Caco-2 (cell line): ENCODE results near the gene RAB21. TPM values are rescaled to one million over a fixed set of nuclear protein-coding genes. Genes with fewer than 3 reads are reported as not detected.

Experiments used
- BruUV-seq: library from RNA; stranded (reverse); fragments of 400-500 nt; replicated peaks from 2 replicates; lab custom pipeline; 2021; lab: Mats Ljungman, UMichigan
- CTCF ChIA-PET: fragments of 300-600 bp; sonication (Branson Sonifier 250); formaldehyde crosslinking; loops from one replicate; lab custom pipeline; 2022; ENCODE audit warnings: antibody characterized with exemption; lab: Charles Lee
- POLR2A ChIA-PET: fragments of 300-600 bp; sonication (Branson Sonifier 250); formaldehyde crosslinking; loops from one replicate; lab custom pipeline; 2022; ENCODE audit warnings: antibody characterized with exemption; lab: Charles Lee
- DNase-seq, 2 experiments: peaks; one replicate each; pipeline versions ENCODE4 v3.0.0 to v3.0.0-alpha.2; 2020 to 2022
- H3K27me3 ChIP-seq: replicated peaks from 2 replicates; pipeline ENCODE4 v1.6.0; 2011; ENCODE audit warnings: low read length; ENCODE audit not compliant: control insufficient read depth, insufficient read depth
- H3K36me3 ChIP-seq: 2 replicates; pipeline ENCODE4 v1.5.1; 2011; ENCODE audit warnings: low read length; ENCODE audit not compliant: control insufficient read depth, insufficient read depth
- H3K4me1 ChIP-seq: fragments of 250-450 bp; sonication (Bioruptor Pico); 2 replicates; pipeline ENCODE4 v1.5.1; 2020; ENCODE audit warnings: mild to moderate bottlenecking
- H3K4me3 ChIP-seq: 2 replicates; pipeline ENCODE4 v1.5.1; 2011; ENCODE audit warnings: low read depth, mild to moderate bottlenecking, control low read depth, low read length
- H3K9me3 ChIP-seq: fragments of 250-450 bp; sonication (Bioruptor Pico); 2 replicates; pipeline ENCODE4 v1.5.1; 2020; ENCODE audit warnings: mild to moderate bottlenecking, moderate library complexity
- H3K27ac Mint-ChIP-seq: one replicate; pipeline ENCODE4 v1.8.0; 2022; ENCODE audit warnings: mixed read lengths; ENCODE audit not compliant: unreplicated experiment
- H3K27me3 Mint-ChIP-seq: one replicate; pipeline ENCODE4 v1.8.0; 2022; ENCODE audit warnings: mixed read lengths; ENCODE audit not compliant: insufficient read depth, unreplicated experiment
- H3K36me3 Mint-ChIP-seq: one replicate; pipeline ENCODE4 v1.8.0; 2022; ENCODE audit warnings: mild to moderate bottlenecking, mixed read lengths; ENCODE audit not compliant: insufficient read depth, unreplicated experiment
- H3K4me1 Mint-ChIP-seq: one replicate; pipeline ENCODE4 v1.8.0; 2022; ENCODE audit warnings: low read depth, mixed read lengths; ENCODE audit not compliant: unreplicated experiment
- H3K4me3 Mint-ChIP-seq: one replicate; pipeline ENCODE4 v1.8.0; 2022; ENCODE audit warnings: mild to moderate bottlenecking, moderate library complexity, mixed read lengths; ENCODE audit not compliant: unreplicated experiment
- H3K9me3 Mint-ChIP-seq: one replicate; pipeline ENCODE4 v1.8.0; 2022; ENCODE audit warnings: mixed read lengths; ENCODE audit not compliant: unreplicated experiment
- CTCF ChIP-seq, 2 experiments: fragments of 200-600 bp in 1 of 2; IDR thresholded peaks; 1 replicate in 1 of 2; 2 replicates in 1 of 2; pipeline versions ENCODE4 v1.5.1 to v1.8.0; 2011 to 2022; ENCODE audit warnings: antibody characterized with exemption in 1 of 2, control low read depth in 1 of 2, inconsistent platforms in 1 of 2, low read depth in 1 of 2, low read length in 1 of 2, mild to moderate bottlenecking in 1 of 2, moderate library complexity in 1 of 2; ENCODE audit not compliant: insufficient read depth in 1 of 2, severe bottlenecking in 1 of 2, unreplicated experiment in 1 of 2
- intact Hi-C: fragments of 100-400 bp; cut with micrococcal nuclease; formaldehyde crosslinking; loops from one replicate; pipeline ENCODE4 v1.10.0; 2022; ENCODE audit not compliant: unreplicated experiment
- total RNA-seq: library from RNA; stranded (reverse); gene quantifications from 2 replicates; pipeline ENCODE4 v1.2.3, GENCODE V29; 2022

Gene RAB21
- total RNA-seq, 1 experiment from 2014 or later: 72.0 TPM

GRCh38 chr12:71768900-71769299 lies 14.2 kb downstream of the RAB21 start:
- Mint-ChIP-seq H3K27ac (no peak overlapping the region), H3K4me1 (no peaks in the 10 kb centered on the region), H3K4me3 (no peak overlapping the region), H3K9me3 (no peaks in the 10 kb centered on the region), H3K27me3 (no peaks in the 10 kb centered on the region), H3K36me3 (peaks cover 22% of the 10 kb centered on the region)
- intact Hi-C loops: no loop called here
- ChIA-PET POLR2A (no interaction called here), CTCF (no interaction called here)
- no TSS peak for BruUV-seq
- Histone ChIP-seq H3K9me3 (no peaks in the 10 kb centered on the region), H3K27me3 (no peaks in the 10 kb centered on the region), H3K36me3 (no peaks in the 10 kb centered on the region), H3K4me3 (no peak overlapping the region), H3K4me1 (peaks cover 12% of the 10 kb centered on the region; the same call in 1 of the 2 replicates)
- TF ChIP-seq CTCF (IDR thresholded peaks at IDR 0.05; ENCODE audit: insufficient read depth in 1 of 2, low read depth in 1 of 2, low read length in 1 of 2, severe bottlenecking in 1 of 2, unreplicated experiment in 1 of 2): no peak
- no peak for DNase-seq

- CTCF ChIA-PET: no interaction called here
- H3K9me3 ChIP-seq: no peaks in the 10 kb centered on the region
- H3K4me3 ChIP-seq: no peak overlapping the region
- no TSS peak for BruUV-seq
- no peak overlapping the region for H3K4me3 Mint-ChIP-seq
- no peaks in the 10 kb centered on the region for H3K4me1 Mint-ChIP-seq
- H3K36me3 ChIP-seq: no peaks in the 10 kb centered on the region
- no peak for DNase-seq
- no peak overlapping the region for H3K27ac Mint-ChIP-seq
- H3K9me3 Mint-ChIP-seq: no peaks in the 10 kb centered on the region
- H3K27me3 ChIP-seq: no peaks in the 10 kb centered on the region
- POLR2A ChIA-PET: no interaction called here
- H3K27me3 Mint-ChIP-seq: no peaks in the 10 kb centered on the region
- H3K36me3 Mint-ChIP-seq: peaks cover 33% of the 10 kb centered on the region
- no peak for TF ChIP-seq CTCF (IDR thresholded peaks at IDR 0.05; ENCODE audit: insufficient read depth in 1 of 2, low read depth in 1 of 2, low read length in 1 of 2, severe bottlenecking in 1 of 2, unreplicated experiment in 1 of 2)
- peaks cover 12% of the 10 kb centered on the region; the same call in 1 of the 2 replicates for H3K4me1 ChIP-seq
- intact Hi-C loops: no loop called here
These were observed 16.4 kb downstream of the RAB21 start for GRCh38 chr12:71771069-71771468.

GRCh38 chr12:71772735-71773134 lies 18.1 kb downstream of the RAB21 start:
- Mint-ChIP-seq H3K36me3 (peaks cover 33% of the 10 kb centered on the region), H3K4me3 (no peak overlapping the region), H3K27me3 (no peaks in the 10 kb centered on the region), H3K27ac (no peak overlapping the region), H3K4me1 (peaks cover 5% of the 10 kb centered on the region), H3K9me3 (no peaks in the 10 kb centered on the region)
- H3K4me1 ChIP-seq: peaks cover 12% of the 10 kb centered on the region; the same call in 1 of the 2 replicates
- no peak for DNase-seq
- BruUV-seq: no TSS peak
- no peaks in the 10 kb centered on the region for H3K36me3 ChIP-seq
- intact Hi-C loops: no loop called here
- TF ChIP-seq CTCF (IDR thresholded peaks at IDR 0.05; ENCODE audit: insufficient read depth in 1 of 2, low read depth in 1 of 2, low read length in 1 of 2, severe bottlenecking in 1 of 2, unreplicated experiment in 1 of 2): no peak
- ChIA-PET CTCF (no interaction called here), POLR2A (no interaction called here)
- H3K4me3 ChIP-seq: no peak overlapping the region
- no peaks in the 10 kb centered on the region for H3K9me3 ChIP-seq
- no peaks in the 10 kb centered on the region for H3K27me3 ChIP-seq
